ENCODE data around the gene PLGRKT. TPM values are rescaled to one million over a fixed set of nuclear protein-coding genes. Genes with fewer than 3 reads are reported as not detected.

PLGRKT gene
- total RNA-seq, 2 experiments from 2014 or later = 10.4 to 26.1 TPM

- Histone ChIP-seq H3K9me2 (ENCODE audit: insufficient read depth, low read length) (no peaks in the 10 kb centered on the region), H2AFZ (ENCODE audit: low read length) (no peak overlapping the region), H3K79me2 (ENCODE audit: insufficient read depth, low read depth, low read length) (no peaks in the 10 kb centered on the region), H4K20me1 (ENCODE audit: insufficient read depth, low read length) (no peaks in the 10 kb centered on the region), H3K4me1 (ENCODE audit: insufficient read depth, low read length, poor library complexity, severe bottlenecking) (no peaks in the 10 kb centered on the region), H3K4me3 (ENCODE audit: low read depth, low read length, poor library complexity, severe bottlenecking) (no peak overlapping the region), H3K36me3 (ENCODE audit: insufficient read depth, low read length) (no peaks in the 10 kb centered on the region), H3K9me3 (ENCODE audit: low read length) (no peaks in the 10 kb centered on the region), H3K27ac (ENCODE audit: low read depth, low read length, poor library complexity, severe bottlenecking) (no peak overlapping the region), H3K4me2 (ENCODE audit: low read length) (no peak overlapping the region)
- TF ChIP-seq EZH2phosphoT487 (IDR thresholded peaks at IDR 0.05; ENCODE audit: borderline replicate concordance, low read depth, low read length) = no peak
- no peak for TF ChIP-seq CTCF (conservative IDR thresholded peaks at IDR 0.05; ENCODE audit: low read length)
- BruUV-seq (replicated peaks) = no TSS peak
- no peak for DNase-seq (ENCODE audit: low spot score)
- intact Hi-C loops (cut with micrococcal nuclease; ENCODE audit: unreplicated experiment) = no loop called here
- POLR2A ChIA-PET = interaction anchor here (0.6 to 1.8 kb wide), 7 partner anchors 9 to 44 kb away, joined by 3 to 5 read pairs (median 3); no protein-coding TSS in a partner anchor
- CTCF ChIA-PET (ENCODE audit: unreplicated experiment) = no interaction called here
These were observed 76.3 kb downstream of the PLGRKT start for GRCh38 chr9:5361326-5362010.

- Histone ChIP-seq H3K36me3 (ENCODE audit: insufficient read depth, low read length) (no peaks in the 10 kb centered on the region), H3K27ac (ENCODE audit: low read depth, low read length, poor library complexity, severe bottlenecking) (no peak overlapping the region), H3K4me1 (ENCODE audit: insufficient read depth, low read length, poor library complexity, severe bottlenecking) (no peaks in the 10 kb centered on the region), H3K4me2 (ENCODE audit: low read length) (no peak overlapping the region), H2AFZ (ENCODE audit: low read length) (no peak overlapping the region), H3K4me3 (ENCODE audit: low read depth, low read length, poor library complexity, severe bottlenecking) (no peak overlapping the region), H4K20me1 (ENCODE audit: insufficient read depth, low read length) (no peaks in the 10 kb centered on the region), H3K9me2 (ENCODE audit: insufficient read depth, low read length) (no peaks in the 10 kb centered on the region), H3K79me2 (ENCODE audit: insufficient read depth, low read depth, low read length) (no peaks in the 10 kb centered on the region), H3K9me3 (ENCODE audit: low read length) (no peaks in the 10 kb centered on the region)
- no TSS peak for BruUV-seq (replicated peaks)
- intact Hi-C loops (cut with micrococcal nuclease; ENCODE audit: unreplicated experiment) = no loop called here
- ChIA-PET CTCF (ENCODE audit: unreplicated experiment) (no interaction called here), POLR2A (interaction anchor here (1.6 to 1.8 kb wide), 2 partner anchors 10 to 24 kb away, joined by 4 to 5 read pairs; no protein-coding TSS in a partner anchor)
- TF ChIP-seq EZH2phosphoT487 (IDR thresholded peaks at IDR 0.05; ENCODE audit: borderline replicate concordance, low read depth, low read length) (no peak), CTCF (conservative IDR thresholded peaks at IDR 0.05; ENCODE audit: low read length) (no peak)
- no peak for DNase-seq (ENCODE audit: low spot score)
These were observed 77.4 kb downstream of the PLGRKT start for GRCh38 chr9:5360341-5360740.

- H3K9me3 ChIP-seq (ENCODE audit: low read length) = no peaks in the 10 kb centered on the region
- CTCF ChIA-PET (ENCODE audit: unreplicated experiment) = no interaction called here
- no peak for TF ChIP-seq CTCF (conservative IDR thresholded peaks at IDR 0.05; ENCODE audit: low read length)
- peaks cover 1% of the 10 kb centered on the region for H3K4me1 ChIP-seq (ENCODE audit: insufficient read depth, low read length, poor library complexity, severe bottlenecking)
- BruUV-seq (replicated peaks) = no TSS peak
- intact Hi-C loops (cut with micrococcal nuclease; ENCODE audit: unreplicated experiment) = no loop called here
- POLR2A ChIA-PET = interaction anchor here (1.0 to 1.2 kb wide), 2 partner anchors 9 to 12 kb away, joined by 3 to 12 read pairs; no protein-coding TSS in a partner anchor
- no peak for DNase-seq (ENCODE audit: low spot score)
- no peaks in the 10 kb centered on the region for H3K79me2 ChIP-seq (ENCODE audit: insufficient read depth, low read depth, low read length)
- no peaks in the 10 kb centered on the region for H3K36me3 ChIP-seq (ENCODE audit: insufficient read depth, low read length)
- no peak overlapping the region for H3K4me3 ChIP-seq (ENCODE audit: low read depth, low read length, poor library complexity, severe bottlenecking)
- H2AFZ ChIP-seq (ENCODE audit: low read length) = no peak overlapping the region
- no peaks in the 10 kb centered on the region for H3K9me2 ChIP-seq (ENCODE audit: insufficient read depth, low read length)
- no peak overlapping the region for H3K4me2 ChIP-seq (ENCODE audit: low read length)
- H4K20me1 ChIP-seq (ENCODE audit: insufficient read depth, low read length) = no peaks in the 10 kb centered on the region
- H3K27ac ChIP-seq (ENCODE audit: low read depth, low read length, poor library complexity, severe bottlenecking) = no peak overlapping the region
These were observed 80.2 kb downstream of the PLGRKT start for GRCh38 chr9:5357431-5358105.
